ENCODE results near the gene PITX2. TPM values are rescaled to one million over a fixed set of nuclear protein-coding genes. Genes with fewer than 3 reads are reported as not detected.

PITX2 gene
- polyA plus RNA-seq, 2 of the 4 experiments (the other 2 are of a cell fraction), result 1.1 to 2.6 TPM

DNA sequence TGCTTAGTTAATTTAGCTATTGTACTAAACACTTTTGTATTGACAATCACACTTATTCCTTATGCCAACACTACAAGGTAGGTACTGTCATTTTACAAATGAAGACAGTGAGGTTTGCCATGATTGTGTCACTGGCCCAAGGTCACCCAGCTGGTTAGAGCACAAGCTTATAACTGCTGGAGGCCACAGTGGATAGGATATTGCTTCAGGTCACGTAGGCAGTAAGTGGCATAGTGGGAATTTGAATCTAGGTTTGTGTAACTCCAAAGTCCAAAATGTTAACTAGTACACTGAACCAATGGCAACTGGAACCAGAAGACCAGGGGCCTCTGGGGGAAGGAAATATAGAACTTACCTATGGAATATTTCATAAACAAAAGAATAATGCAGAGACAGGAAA lies 21.1 kb upstream of the PITX2 start:
- H3K4me3 ChIP-seq, result no peak overlapping the region
- ChIA-PET POLR2A (no interaction called here), CTCF (no interaction called here)
- H3K9me3 ChIP-seq, result no peaks in the 10 kb centered on the region
- WGBS (ENCODE audit: missing lambda C conversion rate), result 38% methylated on average over 1 of the region's 1 CpG
- H3K4me2 ChIP-seq, result no peak overlapping the region
- FAIRE-seq, result no peak
- no peak for TF ChIP-seq FOSL2 (IDR thresholded peaks at IDR 0.05)
- TF ChIP-seq FOSL2 (CRISPR knock-in tag; IDR thresholded peaks at IDR 0.05), result no peak
- no peak for TF ChIP-seq MAFK (IDR thresholded peaks at IDR 0.05; ENCODE audit: partially characterized antibody)
- TF ChIP-seq, protein P1, sequence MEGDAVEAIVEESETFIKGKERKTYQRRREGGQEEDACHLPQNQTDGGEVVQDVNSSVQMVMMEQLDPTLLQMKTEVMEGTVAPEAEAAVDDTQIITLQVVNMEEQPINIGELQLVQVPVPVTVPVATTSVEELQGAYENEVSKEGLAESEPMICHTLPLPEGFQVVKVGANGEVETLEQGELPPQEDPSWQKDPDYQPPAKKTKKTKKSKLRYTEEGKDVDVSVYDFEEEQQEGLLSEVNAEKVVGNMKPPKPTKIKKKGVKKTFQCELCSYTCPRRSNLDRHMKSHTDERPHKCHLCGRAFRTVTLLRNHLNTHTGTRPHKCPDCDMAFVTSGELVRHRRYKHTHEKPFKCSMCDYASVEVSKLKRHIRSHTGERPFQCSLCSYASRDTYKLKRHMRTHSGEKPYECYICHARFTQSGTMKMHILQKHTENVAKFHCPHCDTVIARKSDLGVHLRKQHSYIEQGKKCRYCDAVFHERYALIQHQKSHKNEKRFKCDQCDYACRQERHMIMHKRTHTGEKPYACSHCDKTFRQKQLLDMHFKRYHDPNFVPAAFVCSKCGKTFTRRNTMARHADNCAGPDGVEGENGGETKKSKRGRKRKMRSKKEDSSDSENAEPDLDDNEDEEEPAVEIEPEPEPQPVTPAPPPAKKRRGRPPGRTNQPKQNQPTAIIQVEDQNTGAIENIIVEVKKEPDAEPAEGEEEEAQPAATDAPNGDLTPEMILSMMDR (IDR thresholded peaks at IDR 0.05), result no peak
- no peak for TF ChIP-seq NFE2L2 (conservative IDR thresholded peaks at IDR 0.05; ENCODE audit: low read length)
- TF ChIP-seq RAD21 (conservative IDR thresholded peaks at IDR 0.05 in 1 of 2, IDR thresholded peaks at IDR 0.05 in 1 of 2), result no peak
- no peak for TF ChIP-seq POLR2A (IDR thresholded peaks at IDR 0.05; ENCODE audit: low read length)
- no peak for TF ChIP-seq ZFP36 (IDR thresholded peaks at IDR 0.05; ENCODE audit: borderline replicate concordance, partially characterized antibody)
- no peak for TF ChIP-seq REST (IDR thresholded peaks at IDR 0.05)
- H3K4me1 ChIP-seq, result no peaks in the 10 kb centered on the region
- no peak for DNase-seq (ENCODE audit: low read depth in 1 of 2, low spot score in 1 of 2)
- H3K27ac ChIP-seq, result no peak overlapping the region
- ATAC-seq, result no peak

DNA sequence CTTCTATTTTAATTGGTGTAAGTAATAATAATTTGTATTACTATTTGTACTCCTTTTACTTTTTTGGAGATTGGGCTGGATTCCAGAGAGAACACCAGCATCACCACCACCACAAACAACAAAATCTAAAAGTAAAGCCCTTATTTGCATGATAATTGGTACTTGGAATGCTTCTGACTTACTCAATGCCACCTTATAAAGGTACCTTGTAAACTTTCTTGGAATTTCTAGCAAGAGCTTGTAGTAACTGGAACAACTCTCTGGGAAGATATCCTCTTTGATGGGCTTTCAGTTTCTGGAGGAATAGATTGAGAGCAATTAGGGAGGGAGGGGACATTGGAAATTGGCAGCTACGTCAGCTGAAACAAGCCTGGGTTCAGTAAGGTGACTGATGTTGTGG lies 20.2 kb upstream of the PITX2 start:
- H3K4me1 ChIP-seq, result no peaks in the 10 kb centered on the region
- no peak for FAIRE-seq
- POLR2A ChIA-PET, result no interaction called here
- 77% methylated on average over 1 of the region's 1 CpG for WGBS (ENCODE audit: missing lambda C conversion rate)
- H3K4me2 ChIP-seq, result no peak overlapping the region
- ATAC-seq, result no peak
- no peak overlapping the region for H3K27ac ChIP-seq
- CTCF ChIA-PET, result interaction anchor here (0.7 kb wide), 1 partner anchor 998 kb away, joined by 3 read pairs; no protein-coding TSS in a partner anchor
- no peak for TF ChIP-seq SREBF2 (IDR thresholded peaks at IDR 0.05)
- no peak for TF ChIP-seq CBX8 (IDR thresholded peaks at IDR 0.05)
- no peak for TF ChIP-seq CEBPB (IDR thresholded peaks at IDR 0.05)
- TF ChIP-seq BHLHE40 (IDR thresholded peaks at IDR 0.05; ENCODE audit: low read depth, low read length), result no peak
- no peak for TF ChIP-seq HDAC2 (IDR thresholded peaks at IDR 0.05)
- no peak for TF ChIP-seq NR3C1 (IDR thresholded peaks at IDR 0.05)
- TF ChIP-seq MAZ (IDR thresholded peaks at IDR 0.05; ENCODE audit: borderline replicate concordance, low read depth, low read length), result no peak
- TF ChIP-seq, protein P2, sequence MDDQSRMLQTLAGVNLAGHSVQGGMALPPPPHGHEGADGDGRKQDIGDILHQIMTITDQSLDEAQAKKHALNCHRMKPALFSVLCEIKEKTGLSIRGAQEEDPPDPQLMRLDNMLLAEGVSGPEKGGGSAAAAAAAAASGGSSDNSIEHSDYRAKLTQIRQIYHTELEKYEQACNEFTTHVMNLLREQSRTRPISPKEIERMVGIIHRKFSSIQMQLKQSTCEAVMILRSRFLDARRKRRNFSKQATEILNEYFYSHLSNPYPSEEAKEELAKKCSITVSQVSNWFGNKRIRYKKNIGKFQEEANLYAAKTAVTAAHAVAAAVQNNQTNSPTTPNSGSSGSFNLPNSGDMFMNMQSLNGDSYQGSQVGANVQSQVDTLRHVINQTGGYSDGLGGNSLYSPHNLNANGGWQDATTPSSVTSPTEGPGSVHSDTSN (IDR thresholded peaks at IDR 0.05), result no peak
- no peak for TF ChIP-seq POLR2A (IDR thresholded peaks at IDR 0.05; ENCODE audit: low read length)
- no peak for TF ChIP-seq BCL3 (IDR thresholded peaks at IDR 0.05)
- TF ChIP-seq JUN (IDR thresholded peaks at IDR 0.05), result no peak
- TF ChIP-seq MYC (IDR thresholded peaks at IDR 0.05; ENCODE audit: borderline replicate concordance, low read length), result no peak
- no peak overlapping the region for H3K4me3 ChIP-seq
- no peak for DNase-seq (ENCODE audit: low read depth in 1 of 2, low spot score in 1 of 2)
- no peaks in the 10 kb centered on the region for H3K9me3 ChIP-seq

Measured in A549 (cell line).